Neuronal stem cell (in vitro differentiated cells): ENCODE results near the gene RMDN3.

Experiments
- DNase-seq: peaks from one replicate; pipeline ENCODE4 v3.0.0-alpha.2; 2013; ENCODE audit warnings: low spot score
- H2AFZ ChIP-seq: one replicate; pipeline ENCODE4 v1.6.1; 2013; ENCODE audit warnings: mild to moderate bottlenecking, low read length, inconsistent platforms
- H2AK5ac ChIP-seq: 2 replicates; pipeline ENCODE4 v1.6.1; 2013; ENCODE audit warnings: low read depth, mild to moderate bottlenecking, inconsistent platforms, low read length, moderate library complexity, mixed read lengths
- H2BK120ac ChIP-seq: 2 replicates; pipeline ENCODE4 v1.6.1; 2013; ENCODE audit warnings: low read depth, mild to moderate bottlenecking, inconsistent platforms, low read length, moderate library complexity, mixed read lengths
- H2BK12ac ChIP-seq: one replicate; pipeline ENCODE4 v1.6.1; 2013; ENCODE audit warnings: low read length, inconsistent platforms
- H2BK15ac ChIP-seq: 2 replicates; pipeline ENCODE4 v1.6.1; 2013; ENCODE audit warnings: mild to moderate bottlenecking, low read length, inconsistent platforms, mixed read lengths
- H2BK5ac ChIP-seq: one replicate; pipeline ENCODE4 v1.6.1; 2013; ENCODE audit warnings: inconsistent platforms, mild to moderate bottlenecking, low read length, moderate library complexity
- H3K14ac ChIP-seq: one replicate; pipeline ENCODE4 v1.6.1; 2013; ENCODE audit warnings: low read length, inconsistent platforms
- H3K18ac ChIP-seq: 2 replicates; pipeline ENCODE4 v1.6.1; 2013; ENCODE audit warnings: low read length, inconsistent platforms
- H3K23ac ChIP-seq: 2 replicates; pipeline ENCODE4 v1.6.1; 2013; ENCODE audit warnings: low read depth, mild to moderate bottlenecking, mixed read lengths, low read length, inconsistent platforms; ENCODE audit not compliant: poor library complexity
- H3K27ac ChIP-seq: replicated peaks from 3 replicates; pipeline ENCODE4 v1.5.1; 2013; ENCODE audit warnings: low read length, inconsistent platforms
- H3K27me3 ChIP-seq, 3 experiments: 2 replicates each; pipeline ENCODE4 v1.6.1; 2013; ENCODE audit warnings: low read length in 3 of 3, mild to moderate bottlenecking in 2 of 3, inconsistent platforms in 1 of 3, low read depth in 1 of 3, mixed read lengths in 1 of 3, moderate library complexity in 1 of 3; ENCODE audit not compliant: control insufficient read depth in 3 of 3, insufficient read depth in 3 of 3
- H3K36me3 ChIP-seq, 2 donors: replicated peaks in 1 of 2; 2 replicates each; pipeline ENCODE4 v1.6.1; 2013; ENCODE audit warnings: low read length in 2 of 2; ENCODE audit not compliant: control insufficient read depth in 2 of 2, insufficient read depth in 2 of 2
- H3K4ac ChIP-seq: 2 replicates; pipeline ENCODE4 v1.6.1; 2013; ENCODE audit warnings: inconsistent platforms, mild to moderate bottlenecking, low read length, moderate library complexity
- H3K4me1 ChIP-seq, 2 donors: 1 replicate in 1 of 2; 2 replicates in 1 of 2; pipeline ENCODE4 v1.6.1; 2013; ENCODE audit warnings: low read length in 2 of 2, low read depth in 1 of 2; ENCODE audit not compliant: control insufficient read depth in 2 of 2, insufficient read depth in 1 of 2
- H3K4me2 ChIP-seq: one replicate; pipeline ENCODE4 v1.6.1; 2013; ENCODE audit warnings: mild to moderate bottlenecking, low read length, inconsistent platforms; ENCODE audit not compliant: insufficient read depth, poor library complexity, severe bottlenecking
- H3K4me3 ChIP-seq, 2 donors: 2 replicates each; pipeline ENCODE4 v1.5.1; 2013; ENCODE audit warnings: low read length in 2 of 2, mild to moderate bottlenecking in 2 of 2, inconsistent platforms in 1 of 2, moderate library complexity in 1 of 2
- H3K79me1 ChIP-seq: one replicate; pipeline ENCODE4 v1.6.1; 2013; ENCODE audit warnings: low read depth, mild to moderate bottlenecking, inconsistent platforms, low read length, moderate library complexity
- H3K9ac ChIP-seq: one replicate; pipeline ENCODE4 v1.6.1; 2013; ENCODE audit warnings: mild to moderate bottlenecking, low read depth, low read length, inconsistent platforms; ENCODE audit not compliant: poor library complexity
- H3K9me3 ChIP-seq, 2 donors: replicated peaks in 1 of 2; 2 replicates each; pipeline versions ENCODE3 to v1.6.1; 2013; ENCODE audit warnings: low read length in 2 of 2, mild to moderate bottlenecking in 2 of 2, inconsistent platforms in 1 of 2, low read depth in 1 of 2, mixed read lengths in 1 of 2, moderate library complexity in 1 of 2; ENCODE audit not compliant: control insufficient read depth in 2 of 2, insufficient read depth in 1 of 2
- H4K8ac ChIP-seq: one replicate; pipeline ENCODE4 v1.6.1; 2013; ENCODE audit warnings: low read depth, mild to moderate bottlenecking, inconsistent platforms, low read length, moderate library complexity
- H4K91ac ChIP-seq: one replicate; pipeline ENCODE4 v1.6.1; 2013; ENCODE audit warnings: low read length, low read depth, mild to moderate bottlenecking, inconsistent platforms; ENCODE audit not compliant: poor library complexity
- WGBS, 2 donors: extraction: QIAGEN DNeasy Blood & Tissue Kit; methylation state at CpG; one replicate each; pipeline ENCODE4 v1.1.7; 2013; ENCODE audit warnings: missing lambda C conversion rate in 2 of 2, mixed read lengths in 1 of 2; ENCODE audit not compliant: insufficient read length in 2 of 2, insufficient replicate concordance in 1 of 2; ENCODE audit errors: extremely low coverage in 2 of 2; 5-methylcytosine and 5-hydroxymethylcytosine counted together

RMDN3 gene

GRCh38 chr15:40766906-40767837 lies 12.1 kb upstream of the RMDN3 start:
- H2AK5ac ChIP-seq: peak overlapping the region; percentile 68
- peaks cover 2 to 18% of the 10 kb centered on the region in 2 donors for H3K4me1 ChIP-seq
- H4K91ac ChIP-seq: no peak overlapping the region
- H3K4me2 ChIP-seq: no peak overlapping the region
- H3K9me3 ChIP-seq: no peaks in the 10 kb centered on the region
- no peaks in the 10 kb centered on the region for H3K79me1 ChIP-seq
- no peak overlapping the region for H3K4me3 ChIP-seq
- no peak overlapping the region for H4K8ac ChIP-seq
- no peak overlapping the region for H2BK5ac ChIP-seq
- H3K18ac ChIP-seq: no peak overlapping the region
- peak overlapping the region; percentile 47 for H3K9ac ChIP-seq
- H2BK12ac ChIP-seq: no peak overlapping the region
- peaks cover 2 to 17% of the 10 kb centered on the region in 2 donors for H3K36me3 ChIP-seq
- no peak for DNase-seq
- H2BK15ac ChIP-seq: no peak overlapping the region
- WGBS, 2 donors: no CpG with 5 or more reads among the region's 32 CpGs
- no peak overlapping the region for H2AFZ ChIP-seq
- no peak overlapping the region for H3K23ac ChIP-seq
- peaks cover 0 to 28% (median 4%) of the 10 kb centered on the region in 3 experiments for H3K27me3 ChIP-seq
- no peak overlapping the region for H3K27ac ChIP-seq
- H3K14ac ChIP-seq: no peak overlapping the region
- no peak overlapping the region for H3K4ac ChIP-seq
- no peak overlapping the region for H2BK120ac ChIP-seq

GRCh38 chr15:40766194-40766815 lies 11.3 kb upstream of the RMDN3 start:
- Histone ChIP-seq H4K91ac (no peak overlapping the region), H3K9ac (no peak overlapping the region), H3K27me3 (peaks cover 0 to 28% (median 4%) of the 10 kb centered on the region in 3 experiments), H2BK15ac (no peak overlapping the region), H3K23ac (peak overlapping the region; percentile 37), H3K36me3 (peaks cover 2 to 11% of the 10 kb centered on the region in 2 donors), H3K79me1 (no peaks in the 10 kb centered on the region), H3K18ac (no peak overlapping the region), H3K4me3 (no peak overlapping the region), H2BK5ac (no peak overlapping the region), H3K14ac (no peak overlapping the region), H4K8ac (no peak overlapping the region), H3K4me1 (peaks cover 2 to 18% of the 10 kb centered on the region in 2 donors), H2AK5ac (peak overlapping the region; percentile 68), H2BK120ac (no peak overlapping the region), H2BK12ac (no peak overlapping the region), H3K4ac (no peak overlapping the region), H3K4me2 (no peak overlapping the region), H2AFZ (no peak overlapping the region), H3K27ac (no peak overlapping the region), H3K9me3 (no peaks in the 10 kb centered on the region)
- no peak for DNase-seq
- no CpG with 5 or more reads among the region's 7 CpGs for WGBS, 2 donors

- Histone ChIP-seq H2BK12ac (no peak overlapping the region), H3K36me3 (peaks cover 2 to 10% of the 10 kb centered on the region in 2 donors), H3K9me3 (no peaks in the 10 kb centered on the region), H3K4me2 (peak overlapping the region; percentile 98), H3K4me3 (peak overlapping the region in 1 of 2 donors; percentile 47), H3K27me3 (peaks cover 0 to 28% (median 4%) of the 10 kb centered on the region in 3 experiments), H3K14ac (no peak overlapping the region), H3K27ac (no peak overlapping the region), H4K91ac (no peak overlapping the region), H2BK5ac (no peak overlapping the region), H3K23ac (peak overlapping the region; percentile 48), H3K4ac (no peak overlapping the region), H3K18ac (peak overlapping the region; percentile 33), H2AK5ac (peak overlapping the region; percentile 21), H3K9ac (no peak overlapping the region), H4K8ac (no peak overlapping the region), H3K79me1 (no peaks in the 10 kb centered on the region), H2BK120ac (no peak overlapping the region), H2AFZ (peak overlapping the region; percentile 92), H3K4me1 (peaks cover 2 to 18% of the 10 kb centered on the region in 2 donors), H2BK15ac (no peak overlapping the region)
- no CpG with 5 or more reads among the region's 8 CpGs for WGBS, 2 donors
- DNase-seq: no peak
Measured at GRCh38 chr15:40764629-40765103, 9.6 kb upstream of the RMDN3 start.
